Measurements from ENCODE around the gene AOPEP. TPM values are rescaled to one million over a fixed set of nuclear protein-coding genes. Genes with fewer than 3 reads are reported as not detected.
A peak's percentile ranks its signal among the peaks of the same experiment; 100 is the strongest.

Gene AOPEP
- total RNA-seq, 1 donor from 2014 or later = 16.6 TPM

DNA sequence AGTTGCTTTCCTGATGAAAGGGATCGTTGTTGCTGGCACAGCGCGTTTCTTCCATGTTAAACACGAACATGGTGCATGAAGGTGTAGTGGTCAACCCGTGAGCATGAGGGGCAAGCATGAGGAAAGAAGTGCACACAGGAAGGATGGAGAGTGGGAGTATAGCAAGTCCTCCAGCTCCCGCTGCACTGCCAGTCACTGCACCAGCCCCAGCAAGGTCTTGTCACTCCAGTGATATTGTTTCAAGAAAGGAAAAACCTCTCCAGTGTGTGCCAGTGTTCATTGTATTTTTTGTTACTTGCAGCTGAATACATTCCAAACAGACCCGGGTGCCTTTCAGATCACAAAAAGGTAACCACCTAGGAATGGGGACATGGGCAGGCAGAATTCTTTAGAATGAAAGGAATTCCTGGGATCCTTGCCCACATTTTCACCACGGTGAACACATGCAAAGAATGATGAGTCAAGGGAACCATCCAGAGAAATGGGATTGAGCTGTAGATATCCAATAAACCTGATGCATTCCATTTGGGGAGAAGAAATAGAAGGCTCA lies 186.3 kb downstream of the AOPEP start:
- H3K9ac ChIP-seq = no peak overlapping the region
- H3K36me3 ChIP-seq = no peaks in the 10 kb centered on the region
- H3K4me1 ChIP-seq = peaks cover 46% of the 10 kb centered on the region
- no peak overlapping the region for H3K27ac ChIP-seq
- no peaks in the 10 kb centered on the region for H3K79me2 ChIP-seq (ENCODE audit: low read depth)
- Mint-ChIP-seq H3K36me3 (no peaks in the 10 kb centered on the region), H3K4me3 (no peak overlapping the region), H3K27ac (no peak overlapping the region), H3K4me1 (peaks cover 74% of the 10 kb centered on the region), H3K9me3 (no peaks in the 10 kb centered on the region), H3K27me3 (ENCODE audit: insufficient read depth, low read depth) (no peaks in the 10 kb centered on the region)
- H3K9me3 ChIP-seq (ENCODE audit: low read depth) = no peaks in the 10 kb centered on the region
- no peak overlapping the region for H3K4me3 ChIP-seq
- peak; percentile 27 for DNase-seq (ENCODE audit: low spot score)
- TF ChIP-seq EZH2phosphoT487 (IDR thresholded peaks at IDR 0.05) (no peak), EZH2 (IDR thresholded peaks at IDR 0.05) (no peak)
- TF ChIP-seq, protein P1, sequence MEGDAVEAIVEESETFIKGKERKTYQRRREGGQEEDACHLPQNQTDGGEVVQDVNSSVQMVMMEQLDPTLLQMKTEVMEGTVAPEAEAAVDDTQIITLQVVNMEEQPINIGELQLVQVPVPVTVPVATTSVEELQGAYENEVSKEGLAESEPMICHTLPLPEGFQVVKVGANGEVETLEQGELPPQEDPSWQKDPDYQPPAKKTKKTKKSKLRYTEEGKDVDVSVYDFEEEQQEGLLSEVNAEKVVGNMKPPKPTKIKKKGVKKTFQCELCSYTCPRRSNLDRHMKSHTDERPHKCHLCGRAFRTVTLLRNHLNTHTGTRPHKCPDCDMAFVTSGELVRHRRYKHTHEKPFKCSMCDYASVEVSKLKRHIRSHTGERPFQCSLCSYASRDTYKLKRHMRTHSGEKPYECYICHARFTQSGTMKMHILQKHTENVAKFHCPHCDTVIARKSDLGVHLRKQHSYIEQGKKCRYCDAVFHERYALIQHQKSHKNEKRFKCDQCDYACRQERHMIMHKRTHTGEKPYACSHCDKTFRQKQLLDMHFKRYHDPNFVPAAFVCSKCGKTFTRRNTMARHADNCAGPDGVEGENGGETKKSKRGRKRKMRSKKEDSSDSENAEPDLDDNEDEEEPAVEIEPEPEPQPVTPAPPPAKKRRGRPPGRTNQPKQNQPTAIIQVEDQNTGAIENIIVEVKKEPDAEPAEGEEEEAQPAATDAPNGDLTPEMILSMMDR (IDR thresholded peaks at IDR 0.05) = no peak
- no peak overlapping the region for H3K4me2 ChIP-seq
- no peaks in the 10 kb centered on the region for H4K20me1 ChIP-seq (ENCODE audit: low read depth)
- H2AFZ ChIP-seq (replicated peaks) = no peak overlapping the region
- peaks cover 26% of the 10 kb centered on the region for H3F3A ChIP-seq (ENCODE audit: low read depth)
- no peaks in the 10 kb centered on the region for H3K27me3 ChIP-seq

- Mint-ChIP-seq H3K4me3 (no peak overlapping the region), H3K9me3 (no peaks in the 10 kb centered on the region), H3K36me3 (no peaks in the 10 kb centered on the region), H3K27ac (no peak overlapping the region), H3K27me3 (ENCODE audit: insufficient read depth, low read depth) (no peaks in the 10 kb centered on the region), H3K4me1 (peaks cover 66% of the 10 kb centered on the region)
- Histone ChIP-seq H2AFZ (replicated peaks) (no peak overlapping the region), H3K4me1 (peaks cover 38% of the 10 kb centered on the region), H3K27me3 (no peaks in the 10 kb centered on the region), H4K20me1 (ENCODE audit: low read depth) (no peaks in the 10 kb centered on the region), H3K9ac (no peak overlapping the region), H3K4me2 (no peak overlapping the region), H3K4me3 (no peak overlapping the region), H3K27ac (no peak overlapping the region), H3K79me2 (ENCODE audit: low read depth) (no peaks in the 10 kb centered on the region), H3F3A (ENCODE audit: low read depth) (peaks cover 19% of the 10 kb centered on the region), H3K36me3 (no peaks in the 10 kb centered on the region), H3K9me3 (ENCODE audit: low read depth) (no peaks in the 10 kb centered on the region)
- TF ChIP-seq, protein P1 (IDR thresholded peaks at IDR 0.05) = no peak
- TF ChIP-seq EZH2 (IDR thresholded peaks at IDR 0.05) = no peak
- no peak for TF ChIP-seq EZH2phosphoT487 (IDR thresholded peaks at IDR 0.05)
- DNase-seq (ENCODE audit: low spot score) = peak; percentile 1
These were observed 187.1 kb downstream of the AOPEP start for GRCh38 chr9:94913550-94913949.

DNA sequence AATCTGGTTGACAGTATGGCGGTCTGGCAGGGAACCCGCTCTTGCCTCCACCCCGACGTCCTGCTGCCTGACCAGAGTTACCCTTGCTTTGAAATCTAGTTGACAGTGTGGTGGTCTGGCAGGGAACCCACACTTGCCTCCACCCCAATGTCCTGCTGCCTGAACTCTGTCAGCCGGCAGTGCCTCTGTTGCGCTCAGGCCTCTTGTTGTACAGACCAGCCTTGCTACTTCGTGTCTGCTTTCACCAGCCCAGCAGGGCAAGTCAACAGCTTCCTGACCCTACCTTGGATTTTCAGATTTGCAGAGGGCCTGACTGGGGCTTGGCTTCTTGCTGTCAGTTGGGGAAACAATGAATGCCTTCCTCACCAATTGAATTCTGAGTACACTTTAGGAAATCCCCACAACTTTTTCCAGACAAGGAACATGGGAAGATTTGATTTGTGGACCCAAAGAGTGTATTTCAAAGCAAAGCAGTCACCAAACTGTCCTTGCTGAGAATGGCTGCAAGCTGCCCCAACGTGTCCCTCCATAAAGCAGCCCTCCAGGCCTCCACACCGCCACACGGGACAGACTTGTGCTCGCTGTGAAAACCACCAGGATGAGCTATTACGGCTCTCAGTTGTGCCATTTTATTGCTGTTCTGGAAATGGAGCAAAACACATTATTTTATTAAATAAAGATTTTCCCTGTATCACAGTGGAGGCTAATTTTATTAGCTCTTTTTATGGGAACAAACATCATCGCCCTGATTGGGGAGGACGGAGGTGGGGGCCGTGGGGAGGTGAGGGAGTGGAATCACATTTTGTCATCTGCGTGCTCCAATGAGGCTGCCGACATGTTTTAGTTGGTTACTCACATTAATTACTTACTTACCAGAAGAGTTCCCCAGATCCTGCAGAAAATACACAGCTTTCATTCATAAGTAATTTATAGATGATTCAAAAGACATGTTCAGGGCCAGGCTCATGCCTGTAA lies 189.3 kb downstream of the AOPEP start:
- Histone ChIP-seq H3K9ac (no peak overlapping the region), H3K9me3 (ENCODE audit: low read depth) (no peaks in the 10 kb centered on the region), H4K20me1 (ENCODE audit: low read depth) (no peaks in the 10 kb centered on the region), H3K27me3 (no peaks in the 10 kb centered on the region), H3K4me3 (no peak overlapping the region), H3F3A (ENCODE audit: low read depth) (peaks cover 19% of the 10 kb centered on the region), H3K4me2 (no peak overlapping the region), H3K79me2 (ENCODE audit: low read depth) (no peaks in the 10 kb centered on the region), H3K4me1 (peaks cover 36% of the 10 kb centered on the region), H3K27ac (peak overlapping the region; percentile 57), H2AFZ (replicated peaks) (no peak overlapping the region), H3K36me3 (no peaks in the 10 kb centered on the region)
- TF ChIP-seq EZH2 (IDR thresholded peaks at IDR 0.05) (no peak), EZH2phosphoT487 (IDR thresholded peaks at IDR 0.05) (no peak)
- TF ChIP-seq, protein P1 (IDR thresholded peaks at IDR 0.05) = no peak
- H3K4me3 Mint-ChIP-seq = no peak overlapping the region
- H3K36me3 Mint-ChIP-seq = no peaks in the 10 kb centered on the region
- peaks cover 2% of the 10 kb centered on the region for H3K27me3 Mint-ChIP-seq (ENCODE audit: insufficient read depth, low read depth)
- peak overlapping the region; percentile 48 for H3K27ac Mint-ChIP-seq
- no peaks in the 10 kb centered on the region for H3K9me3 Mint-ChIP-seq
- no peak for DNase-seq (ENCODE audit: low spot score)
- H3K4me1 Mint-ChIP-seq = peaks cover 66% of the 10 kb centered on the region
